Raji (cell line): ENCODE results near the gene GBE1.

Source experiments
- POLR2A ChIP-seq: IDR thresholded peaks from 2 replicates; pipeline ENCODE4 v1.6.1; 2011; ENCODE audit warnings: low read depth, low read length, control low read depth; ENCODE audit not compliant: insufficient read depth

GBE1 gene

DNA sequence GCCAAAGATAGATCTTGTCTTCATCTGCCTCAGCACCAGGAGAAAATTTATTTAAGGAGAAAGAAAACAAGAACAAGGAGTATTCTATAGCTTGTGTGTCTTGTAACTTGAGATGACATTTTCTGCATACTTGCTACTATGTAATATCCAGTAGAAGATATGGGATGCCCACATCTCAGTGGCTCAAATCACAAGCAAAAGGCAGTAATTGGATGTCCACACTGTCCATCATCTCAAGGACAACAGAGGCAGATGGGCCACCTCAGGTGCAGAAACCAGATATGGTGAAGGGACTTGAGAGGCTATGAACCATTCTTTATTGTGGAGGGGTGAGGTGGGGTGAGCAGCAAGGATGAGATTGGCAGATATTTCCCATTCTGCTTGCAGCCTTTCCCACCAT lies 309.0 kb downstream of the GBE1 start:
- no peak for TF ChIP-seq POLR2A

DNA sequence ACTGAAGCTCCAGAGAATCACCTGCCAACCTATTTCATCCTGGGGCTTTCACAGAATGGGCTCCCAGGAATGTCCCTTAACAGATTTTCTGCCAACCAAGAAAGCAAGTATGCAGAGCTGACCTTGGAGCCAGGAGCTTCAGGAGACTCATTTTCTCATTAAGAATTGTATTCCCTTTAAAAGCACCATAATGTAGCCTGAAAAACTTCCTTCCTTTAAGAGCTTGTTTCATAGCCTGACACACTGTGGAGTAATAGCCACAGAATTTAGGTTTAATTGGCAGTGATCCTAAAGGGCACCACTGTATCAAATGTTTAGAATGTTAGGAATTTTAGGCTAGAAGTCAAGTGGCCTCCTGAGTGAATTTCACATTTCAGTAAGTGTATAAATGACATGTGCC lies 309.8 kb downstream of the GBE1 start:
- TF ChIP-seq POLR2A = no peak

- TF ChIP-seq POLR2A = no peak
Measured at GRCh38 chr3:81451140-81451539, 310.3 kb downstream of the GBE1 start.

GRCh38 chr3:81446806-81447205 lies 314.6 kb downstream of the GBE1 start:
- TF ChIP-seq POLR2A = no peak

DNA sequence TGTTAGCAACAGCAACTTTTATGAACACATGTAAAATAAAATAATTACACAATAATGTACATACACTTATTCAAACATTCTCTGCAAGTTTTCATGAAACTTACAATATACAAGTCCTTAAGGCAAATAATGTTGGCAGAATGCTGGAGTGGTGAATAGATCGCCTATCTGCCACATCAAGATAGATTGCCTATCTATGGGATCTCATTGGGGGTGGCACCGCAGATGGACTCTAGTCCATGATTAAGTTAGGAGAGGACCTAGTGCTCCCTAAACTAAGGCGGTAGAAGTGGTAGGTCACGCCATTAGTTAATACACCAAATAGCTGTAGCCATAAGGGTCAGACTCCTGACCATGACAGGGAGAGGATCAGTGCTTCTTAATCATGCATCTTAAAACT lies 315.7 kb downstream of the GBE1 start:
- TF ChIP-seq POLR2A = no peak

DNA sequence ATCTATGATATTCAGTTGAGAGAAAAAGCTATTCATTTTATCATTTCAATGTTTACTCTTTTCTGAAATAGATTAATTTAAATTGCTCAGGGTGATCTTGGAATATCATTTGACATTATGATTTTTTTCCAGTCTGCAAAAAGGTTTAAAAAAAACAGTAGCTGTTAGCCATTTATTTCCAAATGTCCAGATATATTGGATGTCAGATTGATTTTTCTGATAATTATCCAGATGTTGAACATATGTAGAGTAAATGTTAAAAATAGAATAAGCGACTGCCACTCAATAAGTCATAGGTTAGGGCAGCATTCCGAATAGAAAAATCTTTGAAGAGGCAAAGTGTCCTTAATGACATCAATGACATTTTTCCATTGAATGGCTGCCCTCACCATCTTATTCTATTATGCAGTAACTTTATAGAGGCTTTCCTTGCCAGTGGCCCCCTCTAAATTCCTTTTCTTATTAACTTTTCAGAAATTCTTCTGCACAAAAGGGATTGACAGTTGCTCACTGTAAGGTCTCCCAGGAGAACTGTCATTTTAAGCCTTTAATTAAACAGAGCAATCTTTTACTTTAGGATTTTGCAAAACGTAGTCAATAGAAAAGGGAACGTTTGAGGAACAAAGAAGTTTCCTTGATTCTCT lies 316.5 kb downstream of the GBE1 start:
- no peak for TF ChIP-seq POLR2A

GRCh38 chr3:81443958-81444357 lies 317.5 kb downstream of the GBE1 start:
- TF ChIP-seq POLR2A = no peak

GRCh38 chr3:81443457-81443782 lies 318.0 kb downstream of the GBE1 start:
- TF ChIP-seq POLR2A = no peak

DNA sequence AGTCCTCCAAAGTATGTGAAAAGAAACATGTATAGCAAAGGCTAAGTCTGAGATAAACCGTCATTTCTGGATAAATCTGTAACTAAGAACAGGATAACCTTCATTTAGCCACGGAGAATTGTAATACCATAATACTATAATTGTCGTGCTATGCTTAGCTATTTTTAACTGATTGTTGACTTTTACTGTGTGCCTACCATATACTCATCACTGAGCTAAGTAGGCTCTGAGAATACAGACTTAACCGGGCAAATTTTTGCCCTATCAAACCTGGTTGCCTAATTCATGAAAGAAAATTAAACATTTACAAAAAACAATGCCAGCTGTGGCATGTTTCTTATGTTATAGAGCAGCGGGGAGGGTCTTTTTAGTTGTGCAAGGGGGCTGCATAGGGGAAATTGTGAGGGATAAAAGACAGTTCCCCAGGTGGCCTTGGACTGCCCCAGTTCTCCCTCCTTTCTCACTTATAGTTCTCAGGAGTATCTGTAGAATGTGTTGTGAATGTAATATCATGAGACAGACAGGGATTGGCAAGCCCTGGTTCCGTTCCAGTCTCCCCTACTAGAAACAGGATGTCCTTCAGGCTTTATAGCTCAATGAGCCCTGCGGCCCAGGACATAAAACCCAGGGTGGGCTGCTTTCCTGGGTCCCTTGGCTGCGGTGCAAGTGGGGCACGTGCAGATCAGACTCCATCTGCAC lies 318.5 kb downstream of the GBE1 start:
- no peak for TF ChIP-seq POLR2A

- TF ChIP-seq POLR2A = no peak
Measured at GRCh38 chr3:81440661-81441060, 320.8 kb downstream of the GBE1 start.
